ENCODE data around the gene RHOV.

RHOV gene

DNA sequence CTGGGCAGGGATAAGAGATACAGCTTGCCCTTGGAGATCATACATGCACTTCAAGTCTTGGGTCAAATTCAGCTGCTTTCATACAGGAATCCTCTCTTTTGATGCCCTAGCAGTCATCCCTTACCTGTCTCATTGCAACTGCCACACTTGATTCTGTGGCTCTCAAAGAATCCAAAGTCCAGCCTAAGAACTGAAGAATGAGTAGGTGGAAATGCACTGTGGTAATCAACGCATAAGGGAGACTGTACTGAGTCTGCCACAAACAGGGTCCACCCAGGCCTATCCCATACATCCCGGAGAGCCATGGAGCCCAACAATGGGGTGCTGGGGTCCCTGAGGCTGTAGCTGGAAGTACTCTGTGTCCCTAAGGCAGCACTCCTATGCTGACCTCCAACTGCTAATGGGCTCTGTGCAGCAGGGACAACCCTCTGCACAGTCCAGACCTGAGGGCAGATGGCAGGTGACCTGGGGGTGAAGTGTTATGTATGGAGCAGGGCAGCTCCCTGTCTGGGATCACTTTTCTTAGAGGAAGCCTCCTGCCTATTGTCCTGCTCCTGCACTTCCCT lies 18.5 kb upstream of the RHOV start:
- Histone ChIP-seq H3K4me1 (ENCODE audit: insufficient read depth, low read length, poor library complexity, severe bottlenecking) (peaks cover 11% of the 10 kb centered on the region), H2AFZ (ENCODE audit: low read length) (peak overlapping the region; percentile 21; the same call in 1 of the 2 replicates)

DNA sequence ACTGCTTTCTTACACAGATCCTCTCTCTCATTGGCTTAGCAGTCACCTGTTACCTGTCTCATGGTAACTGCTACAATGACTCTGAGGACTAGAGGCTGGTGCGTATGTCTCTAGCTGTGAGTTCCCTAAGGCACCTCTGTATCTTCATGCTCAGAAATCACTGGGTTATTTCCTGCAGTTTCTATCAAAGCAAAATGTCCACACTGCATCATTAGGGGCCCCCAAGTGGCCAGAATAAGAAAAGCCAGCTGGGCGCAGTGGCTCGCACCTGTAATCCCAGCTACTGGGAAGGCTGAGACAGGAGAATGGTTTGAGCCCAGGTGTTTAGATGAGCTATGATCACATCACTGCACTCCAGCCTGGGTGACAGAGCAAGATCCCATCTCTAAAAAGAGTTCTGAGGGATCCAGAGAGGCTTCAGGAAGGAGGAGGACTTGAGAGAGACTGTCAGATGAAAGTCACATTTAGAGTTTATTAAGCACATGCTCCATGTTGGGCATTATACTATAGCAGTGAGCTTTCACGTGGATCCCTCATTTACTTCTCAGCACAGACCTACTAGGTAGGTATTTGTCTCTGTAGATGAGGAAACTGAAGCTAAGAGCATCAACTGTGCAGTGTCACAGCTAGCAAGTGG lies 17.9 kb upstream of the RHOV start:
- peaks cover 26% of the 10 kb centered on the region for H3K79me2 ChIP-seq (ENCODE audit: insufficient read depth, low read length)
- peaks cover 9% of the 10 kb centered on the region for H4K20me1 ChIP-seq (ENCODE audit: insufficient read depth, low read length, poor library complexity, severe bottlenecking)
- H3K9me3 ChIP-seq (ENCODE audit: insufficient read depth, low read depth, low read length) = no peaks in the 10 kb centered on the region
- TF ChIP-seq CTCF (conservative IDR thresholded peaks at IDR 0.05; ENCODE audit: low read length) (peak; percentile 95), EZH2phosphoT487 (IDR thresholded peaks at IDR 0.05; ENCODE audit: borderline replicate concordance) (no peak)
- no peak overlapping the region for H3K9ac ChIP-seq (ENCODE audit: low read depth, low read length, poor library complexity, severe bottlenecking)
- H3K9me2 ChIP-seq (replicated peaks; ENCODE audit: low read depth, low read length) = no peaks in the 10 kb centered on the region
- H3F3A ChIP-seq (ENCODE audit: low read depth) = no peaks in the 10 kb centered on the region
- peak overlapping the region; percentile 13 for H3K4me2 ChIP-seq (ENCODE audit: low read depth, low read length, poor library complexity, severe bottlenecking)
- H3K4me3 ChIP-seq (ENCODE audit: low read length, poor library complexity, severe bottlenecking) = no peak overlapping the region
- H2AFZ ChIP-seq (ENCODE audit: low read length) = peak overlapping the region; percentile 91
- no peaks in the 10 kb centered on the region for H3K36me3 ChIP-seq (ENCODE audit: insufficient read depth, low read length)
- no peaks in the 10 kb centered on the region for H3K27me3 ChIP-seq (ENCODE audit: insufficient read depth, low read length, poor library complexity, severe bottlenecking)
- peaks cover 11% of the 10 kb centered on the region for H3K4me1 ChIP-seq (ENCODE audit: insufficient read depth, low read length, poor library complexity, severe bottlenecking)

More for the DNA sequence above, 18.5 kb upstream of the RHOV start:
- Histone ChIP-seq H4K20me1 (ENCODE audit: insufficient read depth, low read length, poor library complexity, severe bottlenecking) (peaks cover 9% of the 10 kb centered on the region), H3K4me2 (ENCODE audit: low read depth, low read length, poor library complexity, severe bottlenecking) (no peak overlapping the region), H3K9me2 (replicated peaks; ENCODE audit: low read depth, low read length) (no peaks in the 10 kb centered on the region), H3F3A (ENCODE audit: low read depth) (no peaks in the 10 kb centered on the region), H3K9ac (ENCODE audit: low read depth, low read length, poor library complexity, severe bottlenecking) (no peak overlapping the region), H3K4me3 (ENCODE audit: low read length, poor library complexity, severe bottlenecking) (no peak overlapping the region), H3K36me3 (ENCODE audit: insufficient read depth, low read length) (no peaks in the 10 kb centered on the region), H3K27me3 (ENCODE audit: insufficient read depth, low read length, poor library complexity, severe bottlenecking) (no peaks in the 10 kb centered on the region), H3K79me2 (ENCODE audit: insufficient read depth, low read length) (peaks cover 32% of the 10 kb centered on the region), H3K9me3 (ENCODE audit: insufficient read depth, low read depth, low read length) (no peaks in the 10 kb centered on the region)
- TF ChIP-seq CTCF (conservative IDR thresholded peaks at IDR 0.05; ENCODE audit: low read length) (no peak), EZH2phosphoT487 (IDR thresholded peaks at IDR 0.05; ENCODE audit: borderline replicate concordance) (no peak)

- peaks cover 11% of the 10 kb centered on the region for H3K4me1 ChIP-seq (ENCODE audit: insufficient read depth, low read length, poor library complexity, severe bottlenecking)
- peaks cover 19% of the 10 kb centered on the region for H3K79me2 ChIP-seq (ENCODE audit: insufficient read depth, low read length)
- H3K9ac ChIP-seq (ENCODE audit: low read depth, low read length, poor library complexity, severe bottlenecking) = no peak overlapping the region
- TF ChIP-seq CTCF (conservative IDR thresholded peaks at IDR 0.05; ENCODE audit: low read length) (no peak), EZH2phosphoT487 (IDR thresholded peaks at IDR 0.05; ENCODE audit: borderline replicate concordance) (no peak)
- no peaks in the 10 kb centered on the region for H3K36me3 ChIP-seq (ENCODE audit: insufficient read depth, low read length)
- no peaks in the 10 kb centered on the region for H3F3A ChIP-seq (ENCODE audit: low read depth)
- H4K20me1 ChIP-seq (ENCODE audit: insufficient read depth, low read length, poor library complexity, severe bottlenecking) = peaks cover 9% of the 10 kb centered on the region
- H2AFZ ChIP-seq (ENCODE audit: low read length) = peak overlapping the region; percentile 91; the same call in 1 of the 2 replicates
- H3K27me3 ChIP-seq (ENCODE audit: insufficient read depth, low read length, poor library complexity, severe bottlenecking) = no peaks in the 10 kb centered on the region
- H3K9me2 ChIP-seq (replicated peaks; ENCODE audit: low read depth, low read length) = no peaks in the 10 kb centered on the region
- no peak overlapping the region for H3K4me3 ChIP-seq (ENCODE audit: low read length, poor library complexity, severe bottlenecking)
- H3K9me3 ChIP-seq (ENCODE audit: insufficient read depth, low read depth, low read length) = no peaks in the 10 kb centered on the region
- no peak overlapping the region for H3K4me2 ChIP-seq (ENCODE audit: low read depth, low read length, poor library complexity, severe bottlenecking)
Observed at GRCh38 chr15:40891138-40891537, 17.1 kb upstream of the RHOV start.
